Measurements from ENCODE around the gene NAMPT. TPM values are rescaled to one million over a fixed set of nuclear protein-coding genes. Genes with fewer than 3 reads are reported as not detected.

Gene NAMPT
- total RNA-seq, 1 experiment from 2014 or later, result 66.0 TPM

DNA sequence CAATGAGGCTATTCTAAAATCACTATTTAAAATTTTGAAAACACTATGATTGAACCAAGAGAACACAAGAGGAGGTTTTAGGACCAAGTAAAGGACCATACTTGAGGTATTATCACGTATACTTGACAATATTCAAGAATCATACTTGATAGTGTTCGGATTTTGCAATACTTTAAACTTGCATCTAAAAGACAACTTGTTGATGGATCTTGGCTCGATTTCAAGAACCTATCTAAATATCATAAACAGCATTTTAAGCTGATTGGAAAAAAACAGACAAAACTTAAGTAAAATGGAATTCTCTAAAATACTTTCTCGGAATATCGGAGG lies 1.3 kb downstream of the NAMPT start:
- no peak for DNase-seq
- Histone ChIP-seq H3K9ac (ENCODE audit: low read length) (peak overlapping the region; percentile 74), H3K4me2 (ENCODE audit: low read length) (peak overlapping the region; percentile 84), H2AFZ (ENCODE audit: low read length) (no peak overlapping the region), H3K36me3 (ENCODE audit: low read depth, low read length) (no peaks in the 10 kb centered on the region), H3K9me3 (ENCODE audit: low read length) (no peaks in the 10 kb centered on the region), H3K27me3 (ENCODE audit: low read length) (no peaks in the 10 kb centered on the region), H4K20me1 (ENCODE audit: low read length) (peaks cover 43% of the 10 kb centered on the region), H3K9me2 (replicated peaks; ENCODE audit: low read length) (no peaks in the 10 kb centered on the region), H3F3A (ENCODE audit: low read length, unreplicated experiment) (no peaks in the 10 kb centered on the region), H3K27ac (ENCODE audit: low read length) (no peak overlapping the region), H3K4me3 (ENCODE audit: low read length) (peak overlapping the region; percentile 78), H3K4me1 (ENCODE audit: insufficient read depth, low read length) (peaks cover 44% of the 10 kb centered on the region), H3K79me2 (ENCODE audit: low read length) (peaks cover 57% of the 10 kb centered on the region)
- ChIA-PET POLR2A (ENCODE audit: unreplicated experiment) (no interaction called here), CTCF (interaction anchor here (0.7 to 2.5 kb wide), 2 partner anchors 179 to 200 kb away, joined by 3 to 16 read pairs; no protein-coding TSS in a partner anchor)
- TSS peak; percentile 38 for BruUV-seq (replicated peaks)
- ATAC-seq, result no peak
- TF ChIP-seq EZH2phosphoT487 (IDR thresholded peaks at IDR 0.05; ENCODE audit: borderline replicate concordance, low read length), result no peak
- no peak for TF ChIP-seq EZH2 (IDR thresholded peaks at IDR 0.05; ENCODE audit: low read length, unreplicated experiment)
- TF ChIP-seq, protein P1, sequence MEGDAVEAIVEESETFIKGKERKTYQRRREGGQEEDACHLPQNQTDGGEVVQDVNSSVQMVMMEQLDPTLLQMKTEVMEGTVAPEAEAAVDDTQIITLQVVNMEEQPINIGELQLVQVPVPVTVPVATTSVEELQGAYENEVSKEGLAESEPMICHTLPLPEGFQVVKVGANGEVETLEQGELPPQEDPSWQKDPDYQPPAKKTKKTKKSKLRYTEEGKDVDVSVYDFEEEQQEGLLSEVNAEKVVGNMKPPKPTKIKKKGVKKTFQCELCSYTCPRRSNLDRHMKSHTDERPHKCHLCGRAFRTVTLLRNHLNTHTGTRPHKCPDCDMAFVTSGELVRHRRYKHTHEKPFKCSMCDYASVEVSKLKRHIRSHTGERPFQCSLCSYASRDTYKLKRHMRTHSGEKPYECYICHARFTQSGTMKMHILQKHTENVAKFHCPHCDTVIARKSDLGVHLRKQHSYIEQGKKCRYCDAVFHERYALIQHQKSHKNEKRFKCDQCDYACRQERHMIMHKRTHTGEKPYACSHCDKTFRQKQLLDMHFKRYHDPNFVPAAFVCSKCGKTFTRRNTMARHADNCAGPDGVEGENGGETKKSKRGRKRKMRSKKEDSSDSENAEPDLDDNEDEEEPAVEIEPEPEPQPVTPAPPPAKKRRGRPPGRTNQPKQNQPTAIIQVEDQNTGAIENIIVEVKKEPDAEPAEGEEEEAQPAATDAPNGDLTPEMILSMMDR (conservative IDR thresholded peaks at IDR 0.05; ENCODE audit: low read depth, low read length), result no peak
- intact Hi-C loops (cut with micrococcal nuclease), result no loop called here

GRCh38 chr7:106282852-106283251 lies 1.9 kb downstream of the NAMPT start:
- peaks cover 64% of the 10 kb centered on the region for H3K79me2 ChIP-seq (ENCODE audit: low read length)
- ATAC-seq (no peak), DNase-seq (no peak)
- ChIA-PET POLR2A (ENCODE audit: unreplicated experiment) (no interaction called here), CTCF (no interaction called here)
- no peaks in the 10 kb centered on the region for H3K9me3 ChIP-seq (ENCODE audit: low read length)
- no peak overlapping the region for H3K27ac ChIP-seq (ENCODE audit: low read length)
- peak overlapping the region; percentile 84 for H3K4me2 ChIP-seq (ENCODE audit: low read length)
- H2AFZ ChIP-seq (ENCODE audit: low read length), result no peak overlapping the region
- peaks cover 49% of the 10 kb centered on the region for H4K20me1 ChIP-seq (ENCODE audit: low read length)
- H3K36me3 ChIP-seq (ENCODE audit: low read depth, low read length), result no peaks in the 10 kb centered on the region
- no TSS peak for BruUV-seq (replicated peaks)
- intact Hi-C loops (cut with micrococcal nuclease), result no loop called here
- H3K27me3 ChIP-seq (ENCODE audit: low read length), result no peaks in the 10 kb centered on the region
- H3K4me3 ChIP-seq (ENCODE audit: low read length), result peak overlapping the region; percentile 78
- no peaks in the 10 kb centered on the region for H3F3A ChIP-seq (ENCODE audit: low read length, unreplicated experiment)
- H3K4me1 ChIP-seq (ENCODE audit: insufficient read depth, low read length), result peaks cover 47% of the 10 kb centered on the region
- H3K9me2 ChIP-seq (replicated peaks; ENCODE audit: low read length), result no peaks in the 10 kb centered on the region
- TF ChIP-seq, protein P1 (conservative IDR thresholded peaks at IDR 0.05; ENCODE audit: low read depth, low read length), result no peak
- TF ChIP-seq EZH2 (IDR thresholded peaks at IDR 0.05; ENCODE audit: low read length, unreplicated experiment) (no peak), EZH2phosphoT487 (IDR thresholded peaks at IDR 0.05; ENCODE audit: borderline replicate concordance, low read length) (no peak)
- H3K9ac ChIP-seq (ENCODE audit: low read length), result peak overlapping the region; percentile 74; the same call in 1 of the 2 replicates

- TF ChIP-seq, protein P1 (conservative IDR thresholded peaks at IDR 0.05; ENCODE audit: low read depth, low read length), result no peak
- TF ChIP-seq EZH2 (IDR thresholded peaks at IDR 0.05; ENCODE audit: low read length, unreplicated experiment) (no peak), EZH2phosphoT487 (IDR thresholded peaks at IDR 0.05; ENCODE audit: borderline replicate concordance, low read length) (no peak)
- H3K4me1 ChIP-seq (ENCODE audit: insufficient read depth, low read length), result peaks cover 47% of the 10 kb centered on the region
- peak overlapping the region; percentile 84 for H3K4me2 ChIP-seq (ENCODE audit: low read length)
- H3K27me3 ChIP-seq (ENCODE audit: low read length), result no peaks in the 10 kb centered on the region
- H3K9me2 ChIP-seq (replicated peaks; ENCODE audit: low read length), result no peaks in the 10 kb centered on the region
- POLR2A ChIA-PET (ENCODE audit: unreplicated experiment), result no interaction called here
- CTCF ChIA-PET, result no interaction called here
- BruUV-seq (replicated peaks), result no TSS peak
- no peak overlapping the region for H3K9ac ChIP-seq (ENCODE audit: low read length)
- peak overlapping the region; percentile 78 for H3K4me3 ChIP-seq (ENCODE audit: low read length)
- no peaks in the 10 kb centered on the region for H3F3A ChIP-seq (ENCODE audit: low read length, unreplicated experiment)
- H3K79me2 ChIP-seq (ENCODE audit: low read length), result peaks cover 68% of the 10 kb centered on the region
- peaks cover 1% of the 10 kb centered on the region; the same call in 1 of the 2 replicates for H3K36me3 ChIP-seq (ENCODE audit: low read depth, low read length)
- intact Hi-C loops (cut with micrococcal nuclease), result no loop called here
- no peak overlapping the region for H3K27ac ChIP-seq (ENCODE audit: low read length)
- peaks cover 50% of the 10 kb centered on the region for H4K20me1 ChIP-seq (ENCODE audit: low read length)
- no peak for DNase-seq
- ATAC-seq, result no peak
- H3K9me3 ChIP-seq (ENCODE audit: low read length), result no peaks in the 10 kb centered on the region
- H2AFZ ChIP-seq (ENCODE audit: low read length), result no peak overlapping the region
Measured at GRCh38 chr7:106282390-106282789, 2.4 kb downstream of the NAMPT start.

Data from PC-3 (cell line).